GM13977 (cell line): ENCODE data around the gene SWI5.

Experiments
- DNase-seq: peaks from one replicate; pipeline ENCODE4 v3.0.0; 2012; ENCODE audit warnings: low spot score
- CTCF ChIP-seq: IDR thresholded peaks from 2 replicates; pipeline ENCODE4 v1.5.1; 2012; ENCODE audit warnings: mild to moderate bottlenecking, control low read depth; ENCODE audit not compliant: insufficient read depth; ENCODE audit errors: extremely low read depth, missing control alignments
- in situ Hi-C: fragments of 300-500 bp; cut with MboI; formaldehyde crosslinking; loops from one replicate; pipeline ENCODE4 v1.12.0; 2022; ENCODE audit warnings: low sequenced_read_pairs, low pct_unique_long_range_greater_than_20kb, mixed read lengths, inconsistent platforms; ENCODE audit not compliant: unreplicated experiment

Gene SWI5

DNA sequence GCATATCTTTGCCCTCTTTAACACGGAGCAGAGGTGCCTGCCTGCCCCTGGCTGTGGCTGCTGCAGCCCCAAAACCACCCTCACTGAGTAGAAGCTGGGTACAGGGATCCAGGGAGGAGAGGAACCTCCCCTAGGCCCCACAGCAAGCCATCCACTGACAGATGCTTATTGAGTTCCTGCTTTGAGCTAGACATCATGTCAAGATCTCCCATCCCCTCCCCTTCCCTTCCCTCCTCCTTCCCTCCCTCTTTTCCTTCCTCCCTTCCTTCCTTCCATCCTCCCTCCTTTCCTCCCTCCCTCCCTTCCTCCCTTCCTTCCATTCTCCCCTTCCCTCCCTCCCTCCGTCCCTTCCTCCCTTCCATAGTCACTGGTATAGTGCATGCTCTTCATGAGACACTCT, 29.6 kb upstream of the SWI5 start:
- in situ Hi-C loops, result no loop called here

GRCh38 chr9:128247226-128247803, 28.8 kb upstream of the SWI5 start:
- in situ Hi-C loops, result no loop called here
- no peak for DNase-seq
- TF ChIP-seq CTCF, result no peak

More for the DNA sequence above, 29.6 kb upstream of the SWI5 start:
- DNase-seq, result no peak
- no peak for TF ChIP-seq CTCF

DNA sequence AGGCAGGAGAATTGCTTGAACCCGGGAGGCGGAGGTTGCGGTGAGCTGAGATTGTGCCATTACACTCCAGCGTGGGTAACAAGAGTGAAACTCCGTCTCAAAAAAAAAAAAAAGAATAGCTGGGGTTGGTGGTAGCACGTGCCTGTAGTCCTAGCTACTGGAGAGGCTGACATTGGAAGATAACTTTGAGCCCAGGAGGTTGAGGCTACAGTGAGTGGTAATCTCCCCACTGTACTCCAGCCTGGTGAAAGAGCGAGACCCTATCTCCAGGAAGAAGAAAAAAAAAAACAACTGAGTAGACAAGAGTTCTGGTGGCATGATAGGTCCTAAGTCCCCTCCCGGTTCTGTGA, 26.5 kb upstream of the SWI5 start:
- in situ Hi-C loops, result no loop called here
- DNase-seq, result no peak
- TF ChIP-seq CTCF, result no peak

GRCh38 chr9:128249908-128250838, 25.9 kb upstream of the SWI5 start:
- no peak for TF ChIP-seq CTCF
- in situ Hi-C loops, result no loop called here
- peak; percentile 100 for DNase-seq

DNA sequence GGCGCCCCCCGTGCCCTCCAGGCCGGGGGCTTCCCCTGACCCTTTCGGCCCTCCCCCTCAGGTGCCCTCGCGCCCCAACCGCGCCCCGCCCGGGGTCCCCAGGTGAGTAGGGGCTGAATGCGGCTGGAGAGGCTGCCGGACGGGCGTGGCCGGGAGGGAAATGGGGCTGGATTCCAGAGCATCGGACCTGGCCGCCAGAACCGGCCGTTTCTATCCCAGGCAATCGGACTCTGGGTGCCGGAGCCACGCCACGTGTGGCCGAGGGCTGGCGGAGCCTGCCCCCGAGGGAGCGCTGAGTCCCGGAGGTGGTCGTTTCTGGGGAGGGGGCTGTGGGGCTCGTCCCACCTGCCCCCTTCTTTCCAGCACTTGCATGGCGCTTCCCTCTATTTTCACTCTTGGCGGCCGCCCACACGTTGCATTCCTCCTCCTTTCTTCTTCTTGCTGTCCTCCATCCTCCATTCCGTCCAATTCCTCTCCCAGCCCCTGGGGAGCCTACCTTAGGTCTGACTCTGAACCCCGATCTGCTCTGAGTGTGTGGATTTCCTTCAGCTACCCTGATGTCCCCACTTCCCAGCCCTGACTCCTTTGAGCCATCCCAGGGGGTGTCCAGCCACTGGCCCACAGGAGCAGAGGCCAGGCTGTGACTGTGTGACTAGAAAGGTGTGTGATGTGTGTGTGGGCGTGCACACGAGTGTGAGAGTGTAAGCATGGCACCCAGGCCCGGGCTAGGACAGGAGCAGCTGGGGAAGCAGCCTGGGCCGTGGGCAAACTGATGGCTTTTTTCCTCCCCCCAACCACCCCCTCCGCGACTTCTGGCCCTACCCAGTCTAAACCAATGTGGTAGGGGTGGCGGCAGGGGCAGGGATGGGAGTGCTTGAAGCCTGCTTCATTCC, 25.0 kb upstream of the SWI5 start:
- DNase-seq, result no peak
- in situ Hi-C loops, result no loop called here
- no peak for TF ChIP-seq CTCF

GRCh38 chr9:128251732-128252100, 24.4 kb upstream of the SWI5 start:
- DNase-seq, result no peak
- in situ Hi-C loops, result no loop called here
- TF ChIP-seq CTCF, result no peak
